ENCODE data around the gene ELL3. TPM values are rescaled to one million over a fixed set of nuclear protein-coding genes. Genes with fewer than 3 reads are reported as not detected.
"Not testable (repeated sequence)": the region's sequence is repeated elsewhere in the genome, so short reads cannot be mapped to it uniquely, and the experiment has no call there.

ELL3 gene
- total RNA-seq, 1 donor: 3.6 TPM

DNA sequence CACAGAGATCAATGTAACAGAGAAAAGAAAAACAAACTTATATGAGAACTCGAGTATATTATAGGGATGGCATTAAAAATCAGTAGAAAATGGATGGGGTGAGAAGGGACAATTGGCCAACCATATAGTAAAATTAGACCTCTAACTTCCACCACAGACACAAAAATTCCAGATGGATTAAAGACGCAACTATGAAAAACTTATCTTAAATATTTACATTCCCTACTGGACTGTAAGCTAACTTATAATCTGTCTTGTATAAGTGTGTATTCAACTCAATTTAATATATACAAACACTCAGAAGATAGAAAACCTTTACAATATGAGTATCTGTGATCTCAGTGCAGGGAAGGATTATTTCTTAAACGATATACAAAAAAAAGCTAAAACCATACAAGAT lies 44.7 kb upstream of the ELL3 start:
- Histone ChIP-seq H2AFZ (ENCODE audit: low read length) (no peak overlapping the region), H3K27me3 (ENCODE audit: insufficient read depth, low read length) (no peaks in the 10 kb centered on the region), H3K36me3 (ENCODE audit: insufficient read depth, low read length) (peaks cover 12% of the 10 kb centered on the region), H3K4me1 (ENCODE audit: insufficient read depth, low read length) (peaks cover 13% of the 10 kb centered on the region), H3K4me2 (ENCODE audit: insufficient read depth, low read length) (no peak overlapping the region), H3K4me3 (ENCODE audit: insufficient read depth, low read length) (no peak overlapping the region), H3K9me3 (ENCODE audit: low read depth, low read length) (no peaks in the 10 kb centered on the region), H3K79me2 (ENCODE audit: insufficient read depth, low read length) (peaks cover 74% of the 10 kb centered on the region), H4K20me1 (ENCODE audit: insufficient read depth, low read length) (peaks cover 7% of the 10 kb centered on the region), H3K27ac (ENCODE audit: low read depth, low read length) (no peak overlapping the region)
- no peak for DNase-seq (ENCODE audit: insufficient read length, low spot score, missing footprints)
- no peak for TF ChIP-seq CTCF (IDR thresholded peaks at IDR 0.05; ENCODE audit: extremely low read depth, low read depth, low read length)

GRCh38 chr15:43815064-43815463 lies 38.3 kb upstream of the ELL3 start:
- H2AFZ ChIP-seq (ENCODE audit: low read length); DNase-seq (ENCODE audit: insufficient read length, low spot score, missing footprints); H3K27me3 ChIP-seq (ENCODE audit: insufficient read depth, low read length); H3K4me2 ChIP-seq (ENCODE audit: insufficient read depth, low read length); H3K27ac ChIP-seq (ENCODE audit: low read depth, low read length); H3K9me3 ChIP-seq (ENCODE audit: low read depth, low read length); H3K4me1 ChIP-seq (ENCODE audit: insufficient read depth, low read length); H4K20me1 ChIP-seq (ENCODE audit: insufficient read depth, low read length); H3K4me3 ChIP-seq (ENCODE audit: insufficient read depth, low read length): not testable (repeated sequence)
- Histone ChIP-seq H3K36me3 (ENCODE audit: insufficient read depth, low read length) (peaks cover 64% of the 10 kb centered on the region), H3K79me2 (ENCODE audit: insufficient read depth, low read length) (peaks cover 26% of the 10 kb centered on the region)

GRCh38 chr15:43808960-43809678 lies 32.4 kb upstream of the ELL3 start:
- Histone ChIP-seq H3K36me3 (ENCODE audit: insufficient read depth, low read length) (peaks cover 92% of the 10 kb centered on the region), H3K27ac (ENCODE audit: low read depth, low read length) (no peak overlapping the region), H3K9me3 (ENCODE audit: low read depth, low read length) (no peaks in the 10 kb centered on the region), H3K27me3 (ENCODE audit: insufficient read depth, low read length) (no peaks in the 10 kb centered on the region), H3K4me1 (ENCODE audit: insufficient read depth, low read length) (no peaks in the 10 kb centered on the region), H3K4me2 (ENCODE audit: insufficient read depth, low read length) (no peak overlapping the region), H3K4me3 (ENCODE audit: insufficient read depth, low read length) (no peak overlapping the region), H3K79me2 (ENCODE audit: insufficient read depth, low read length) (no peaks in the 10 kb centered on the region), H4K20me1 (ENCODE audit: insufficient read depth, low read length) (peaks cover 6% of the 10 kb centered on the region), H2AFZ (ENCODE audit: low read length) (no peak overlapping the region)
- DNase-seq (ENCODE audit: insufficient read length, low spot score, missing footprints): no peak
- no peak for TF ChIP-seq CTCF (IDR thresholded peaks at IDR 0.05; ENCODE audit: extremely low read depth, low read depth, low read length)

DNA sequence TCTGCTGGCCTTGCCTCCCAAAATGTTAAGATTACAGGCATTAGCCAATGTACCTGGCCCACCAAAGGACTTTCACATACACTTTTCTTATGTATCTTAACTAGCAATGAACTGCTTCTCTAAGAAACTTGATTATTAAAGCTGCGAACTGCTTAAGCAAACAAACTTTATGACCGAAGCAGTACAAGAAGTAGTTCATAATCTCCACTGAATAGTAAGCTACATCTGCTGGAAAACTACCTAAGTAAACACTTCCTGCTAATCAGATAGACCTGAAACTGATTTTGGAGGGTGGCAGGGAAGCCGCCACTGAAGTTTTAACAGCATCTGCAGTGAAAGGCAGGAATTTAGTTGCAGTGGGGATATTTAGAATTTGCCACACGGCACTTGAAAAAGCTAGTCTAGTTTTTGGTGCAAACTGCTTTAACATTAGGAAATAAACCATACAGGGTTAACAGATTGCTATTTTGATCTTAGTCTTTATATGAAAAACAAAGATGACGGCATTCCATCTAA lies 31.7 kb upstream of the ELL3 start:
- H4K20me1 ChIP-seq (ENCODE audit: insufficient read depth, low read length): peaks cover 6% of the 10 kb centered on the region
- no peak for DNase-seq (ENCODE audit: insufficient read length, low spot score, missing footprints)
- no peak overlapping the region for H3K4me3 ChIP-seq (ENCODE audit: insufficient read depth, low read length)
- no peak overlapping the region for H2AFZ ChIP-seq (ENCODE audit: low read length)
- H3K4me1 ChIP-seq (ENCODE audit: insufficient read depth, low read length): no peaks in the 10 kb centered on the region
- H3K27me3 ChIP-seq (ENCODE audit: insufficient read depth, low read length): no peaks in the 10 kb centered on the region
- no peaks in the 10 kb centered on the region for H3K79me2 ChIP-seq (ENCODE audit: insufficient read depth, low read length)
- H3K4me2 ChIP-seq (ENCODE audit: insufficient read depth, low read length): no peak overlapping the region
- H3K9me3 ChIP-seq (ENCODE audit: low read depth, low read length): no peaks in the 10 kb centered on the region
- peaks cover 88% of the 10 kb centered on the region for H3K36me3 ChIP-seq (ENCODE audit: insufficient read depth, low read length)
- H3K27ac ChIP-seq (ENCODE audit: low read depth, low read length): no peak overlapping the region
- no peak for TF ChIP-seq CTCF (IDR thresholded peaks at IDR 0.05; ENCODE audit: extremely low read depth, low read depth, low read length)

DNA sequence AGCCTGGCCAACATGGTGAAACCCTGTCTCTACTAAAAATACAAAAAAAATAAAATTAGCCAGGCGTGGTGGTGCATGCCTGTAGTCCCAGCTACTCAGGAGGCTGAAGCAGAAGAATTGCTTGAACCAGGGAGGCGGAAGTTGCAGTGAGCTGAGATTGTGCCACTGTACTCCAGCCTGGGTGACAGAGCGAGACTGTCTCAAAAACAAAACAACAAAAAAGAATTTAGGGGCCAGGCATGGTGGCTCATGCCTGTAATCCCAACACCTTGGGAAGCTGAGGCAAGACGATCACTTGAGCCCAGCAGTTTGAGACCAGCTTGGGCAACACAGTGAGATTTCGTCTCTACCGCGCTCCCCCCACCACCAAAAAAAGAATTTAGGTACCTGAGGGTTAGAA lies 25.9 kb upstream of the ELL3 start:
- not testable (repeated sequence) for H3K4me2 ChIP-seq (ENCODE audit: insufficient read depth, low read length); H3K27ac ChIP-seq (ENCODE audit: low read depth, low read length); H3K4me3 ChIP-seq (ENCODE audit: insufficient read depth, low read length); H3K9me3 ChIP-seq (ENCODE audit: low read depth, low read length); H2AFZ ChIP-seq (ENCODE audit: low read length); H3K27me3 ChIP-seq (ENCODE audit: insufficient read depth, low read length); DNase-seq (ENCODE audit: insufficient read length, low spot score, missing footprints)
- peaks cover 18% of the 10 kb centered on the region for H3K4me1 ChIP-seq (ENCODE audit: insufficient read depth, low read length)
- peaks cover 25% of the 10 kb centered on the region for H3K79me2 ChIP-seq (ENCODE audit: insufficient read depth, low read length)
- H4K20me1 ChIP-seq (ENCODE audit: insufficient read depth, low read length): peaks cover 11% of the 10 kb centered on the region
- peaks cover 76% of the 10 kb centered on the region for H3K36me3 ChIP-seq (ENCODE audit: insufficient read depth, low read length)

Data from osteoblast (primary cell).